ENCODE measurements around the gene PDRG1.

PDRG1 gene

DNA sequence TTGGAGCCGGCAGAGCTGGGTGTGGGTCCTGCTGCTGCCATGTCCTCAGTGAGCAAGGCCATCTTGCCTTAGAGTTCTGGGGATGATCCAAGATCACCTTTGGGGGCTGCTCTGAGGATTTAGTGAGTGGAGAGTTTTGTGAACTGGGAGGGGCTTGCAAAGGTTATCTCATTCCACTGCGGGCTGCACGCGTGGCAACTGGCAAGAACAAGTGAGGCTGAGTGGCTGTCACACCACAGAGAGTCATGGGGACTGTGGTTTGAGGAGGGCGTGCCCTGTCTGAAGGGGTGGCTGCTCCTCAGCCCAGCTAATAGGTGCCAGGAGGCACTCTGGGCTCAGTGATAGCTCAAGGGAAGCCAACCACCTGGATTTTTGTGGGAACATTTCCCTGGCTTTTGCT, 43.8 kb downstream of the PDRG1 start:
- no peak for DNase-seq
- Histone ChIP-seq H3K27ac (no peak overlapping the region), H3K36me3 (no peaks in the 10 kb centered on the region), H3K27me3 (ENCODE audit: insufficient read depth, low read depth, severe bottlenecking) (no peaks in the 10 kb centered on the region), H3K9me3 (ENCODE audit: severe bottlenecking) (no peaks in the 10 kb centered on the region), H3K4me3 (ENCODE audit: low read depth, low read length) (no peak overlapping the region)
- TF ChIP-seq, protein P1, sequence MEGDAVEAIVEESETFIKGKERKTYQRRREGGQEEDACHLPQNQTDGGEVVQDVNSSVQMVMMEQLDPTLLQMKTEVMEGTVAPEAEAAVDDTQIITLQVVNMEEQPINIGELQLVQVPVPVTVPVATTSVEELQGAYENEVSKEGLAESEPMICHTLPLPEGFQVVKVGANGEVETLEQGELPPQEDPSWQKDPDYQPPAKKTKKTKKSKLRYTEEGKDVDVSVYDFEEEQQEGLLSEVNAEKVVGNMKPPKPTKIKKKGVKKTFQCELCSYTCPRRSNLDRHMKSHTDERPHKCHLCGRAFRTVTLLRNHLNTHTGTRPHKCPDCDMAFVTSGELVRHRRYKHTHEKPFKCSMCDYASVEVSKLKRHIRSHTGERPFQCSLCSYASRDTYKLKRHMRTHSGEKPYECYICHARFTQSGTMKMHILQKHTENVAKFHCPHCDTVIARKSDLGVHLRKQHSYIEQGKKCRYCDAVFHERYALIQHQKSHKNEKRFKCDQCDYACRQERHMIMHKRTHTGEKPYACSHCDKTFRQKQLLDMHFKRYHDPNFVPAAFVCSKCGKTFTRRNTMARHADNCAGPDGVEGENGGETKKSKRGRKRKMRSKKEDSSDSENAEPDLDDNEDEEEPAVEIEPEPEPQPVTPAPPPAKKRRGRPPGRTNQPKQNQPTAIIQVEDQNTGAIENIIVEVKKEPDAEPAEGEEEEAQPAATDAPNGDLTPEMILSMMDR (IDR thresholded peaks at IDR 0.05; ENCODE audit: low read depth, low read length): no peak

DNA sequence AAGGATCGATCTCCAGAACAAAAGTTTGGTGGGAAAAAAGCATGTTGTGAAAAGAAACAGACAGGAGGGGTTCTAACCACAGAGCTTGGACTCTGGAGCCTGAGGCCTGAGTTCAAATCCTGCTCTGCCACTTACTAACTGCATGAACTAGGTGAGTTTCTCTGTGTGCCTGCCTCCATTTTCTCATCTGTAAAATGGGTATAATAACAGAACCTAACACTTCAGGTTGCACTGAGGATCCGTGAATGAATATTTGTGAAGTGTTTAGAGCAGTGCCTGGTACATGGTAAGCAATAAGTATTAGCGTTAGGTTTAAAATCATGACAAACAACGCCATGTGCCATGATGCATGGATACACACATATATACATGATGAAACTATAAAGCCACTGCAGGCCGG, 44.8 kb downstream of the PDRG1 start:
- Histone ChIP-seq H3K27ac (no peak overlapping the region), H3K27me3 (ENCODE audit: insufficient read depth, low read depth, severe bottlenecking) (no peaks in the 10 kb centered on the region), H3K4me3 (ENCODE audit: low read depth, low read length) (no peak overlapping the region), H3K9me3 (ENCODE audit: severe bottlenecking) (no peaks in the 10 kb centered on the region), H3K36me3 (no peaks in the 10 kb centered on the region)
- TF ChIP-seq, protein P1 (IDR thresholded peaks at IDR 0.05; ENCODE audit: low read depth, low read length): no peak
- DNase-seq: no peak

DNA sequence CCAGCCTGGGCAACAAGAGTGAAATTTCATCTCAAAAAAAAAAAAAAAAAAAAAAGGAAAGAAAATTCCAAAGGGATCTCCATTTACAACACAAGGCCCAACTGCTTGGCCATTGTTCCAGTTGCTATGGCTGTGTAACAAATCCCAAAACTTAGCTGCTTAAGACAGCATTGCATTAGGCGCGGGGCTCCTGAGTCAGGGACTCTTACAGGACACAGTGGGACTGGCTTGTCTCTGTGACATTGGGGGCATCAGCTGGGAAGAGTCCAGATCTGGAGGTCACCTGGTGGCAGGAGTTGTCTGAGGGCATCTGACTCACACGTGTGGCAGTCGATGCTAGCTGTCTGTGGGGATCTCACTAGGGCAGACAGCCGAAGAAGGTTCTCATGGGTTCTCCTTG, 45.8 kb downstream of the PDRG1 start:
- Histone ChIP-seq H3K27me3 (ENCODE audit: insufficient read depth, low read depth, severe bottlenecking) (no peaks in the 10 kb centered on the region), H3K27ac (no peak overlapping the region), H3K9me3 (ENCODE audit: severe bottlenecking) (no peaks in the 10 kb centered on the region), H3K36me3 (no peaks in the 10 kb centered on the region), H3K4me3 (ENCODE audit: low read depth, low read length) (no peak overlapping the region)
- TF ChIP-seq, protein P1 (IDR thresholded peaks at IDR 0.05; ENCODE audit: low read depth, low read length): no peak
- DNase-seq: no peak

DNA sequence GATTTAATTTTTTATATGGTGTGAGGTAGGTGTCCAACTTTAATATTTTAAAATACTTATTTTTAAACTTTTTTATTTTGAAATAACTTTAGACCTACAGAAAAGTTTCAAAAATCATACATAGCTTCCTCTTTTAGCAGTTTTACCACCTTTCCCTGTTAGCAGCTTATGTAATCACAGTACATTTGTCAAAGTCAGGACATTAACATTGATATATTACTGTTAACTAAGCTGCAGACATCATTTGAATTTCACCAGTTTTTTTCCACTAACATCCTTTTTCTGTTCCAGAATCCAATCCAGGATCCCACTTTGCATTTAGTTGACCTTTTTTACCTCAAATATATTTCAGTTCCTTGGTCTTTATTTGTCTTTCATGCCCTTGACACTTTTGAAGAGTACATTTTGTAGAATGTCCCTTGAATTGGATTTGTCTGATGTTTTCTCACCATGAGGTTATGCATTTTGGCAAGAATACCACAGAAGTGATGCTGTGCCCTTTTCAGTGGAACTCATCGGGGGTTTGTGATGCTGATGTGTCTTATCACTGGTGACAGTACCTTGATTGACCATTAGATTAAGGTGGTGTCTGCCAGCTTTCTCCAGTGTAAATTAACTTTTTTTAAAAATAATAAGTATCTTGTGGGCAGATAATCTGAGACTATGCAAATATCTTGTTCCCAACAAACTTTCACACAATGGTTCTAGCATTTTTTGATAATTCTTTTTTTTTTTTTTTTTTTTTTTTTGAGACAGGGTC, 48.0 kb downstream of the PDRG1 start:
- no peak overlapping the region for H3K27ac ChIP-seq
- H3K27me3 ChIP-seq (ENCODE audit: insufficient read depth, low read depth, severe bottlenecking): no peaks in the 10 kb centered on the region
- no peak overlapping the region for H3K4me3 ChIP-seq (ENCODE audit: low read depth, low read length)
- no peaks in the 10 kb centered on the region for H3K9me3 ChIP-seq (ENCODE audit: severe bottlenecking)
- TF ChIP-seq, protein P1 (IDR thresholded peaks at IDR 0.05; ENCODE audit: low read depth, low read length): no peak
- H3K36me3 ChIP-seq: no peaks in the 10 kb centered on the region
- no peak for DNase-seq

DNA sequence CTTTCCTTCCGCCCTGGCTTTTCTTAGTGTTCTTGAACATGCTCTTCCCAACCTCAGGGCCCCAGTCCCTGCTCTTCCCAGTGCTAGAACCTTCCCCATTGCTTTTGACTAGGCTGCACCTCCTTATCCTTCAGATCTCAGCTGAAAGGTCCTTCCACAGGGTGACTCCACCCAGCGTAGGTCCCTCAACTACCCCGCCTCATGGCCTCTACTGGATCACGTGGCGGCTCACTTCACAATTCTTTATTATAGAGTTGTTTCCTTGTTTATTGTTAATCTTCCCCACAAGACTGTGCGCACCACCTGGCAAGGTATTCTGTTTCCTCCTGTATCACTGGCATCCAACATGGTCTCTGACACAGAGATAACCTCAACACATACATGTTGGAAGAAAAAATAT, 50.2 kb downstream of the PDRG1 start:
- Histone ChIP-seq H3K36me3 (no peaks in the 10 kb centered on the region), H3K27ac (no peak overlapping the region), H3K9me3 (ENCODE audit: severe bottlenecking) (no peaks in the 10 kb centered on the region), H3K27me3 (ENCODE audit: insufficient read depth, low read depth, severe bottlenecking) (no peaks in the 10 kb centered on the region), H3K4me3 (ENCODE audit: low read depth, low read length) (no peak overlapping the region)
- DNase-seq: no peak
- TF ChIP-seq, protein P1 (IDR thresholded peaks at IDR 0.05; ENCODE audit: low read depth, low read length): no peak

DNA sequence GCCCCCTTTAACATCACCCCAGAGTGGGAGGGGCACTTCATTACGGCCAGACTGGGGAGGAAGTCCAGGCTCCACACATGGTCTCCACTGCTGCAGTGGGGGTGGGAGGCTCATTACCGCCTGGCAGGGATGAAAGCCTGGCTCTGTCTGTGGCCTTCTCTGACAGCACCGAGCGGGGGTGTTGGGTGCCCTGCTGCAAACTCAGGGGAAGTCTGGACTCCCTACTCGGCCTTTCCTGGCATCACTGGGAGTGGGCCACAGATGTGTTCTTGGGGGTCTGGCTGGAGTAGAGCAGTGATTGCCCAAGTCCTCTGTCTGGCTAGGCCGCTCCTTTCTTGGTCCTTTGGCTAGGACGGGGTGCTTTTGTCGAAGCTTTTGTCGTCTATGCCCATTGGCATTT, 54.3 kb downstream of the PDRG1 start:
- Histone ChIP-seq H3K27me3 (ENCODE audit: insufficient read depth, low read depth, severe bottlenecking) (no peaks in the 10 kb centered on the region), H3K4me3 (ENCODE audit: low read depth, low read length) (no peak overlapping the region), H3K27ac (no peak overlapping the region), H3K9me3 (ENCODE audit: severe bottlenecking) (peaks cover 2% of the 10 kb centered on the region), H3K36me3 (no peaks in the 10 kb centered on the region)
- TF ChIP-seq, protein P1 (IDR thresholded peaks at IDR 0.05; ENCODE audit: low read depth, low read length): no peak
- no peak for DNase-seq

All from WERI-Rb-1 (cell line).